Body of pancreas (tissue), 4 donors: ENCODE results near the gene DPH2. TPM values are rescaled to one million over a fixed set of nuclear protein-coding genes. Genes with fewer than 3 reads are reported as not detected.

Experiments
- ATAC-seq: fragments of 150-250 bp; one replicate; pipeline ENCODE4 v1.9.1; 2016
- DNase-seq, 4 donors: peaks; one replicate each; pipeline ENCODE4 v3.0.0-alpha.2; 2019
- H3K27ac ChIP-seq, 4 donors: fragments of 200-600 bp; sonication (generic); 1 replicate in 3 of 4; 2 replicates in 1 of 4; pipeline versions ENCODE4 v1.5.1 to v1.6.1; 2016 to 2019; ENCODE audit warnings: mild to moderate bottlenecking in 1 of 4, mixed read lengths in 1 of 4, moderate library complexity in 1 of 4
- H3K27me3 ChIP-seq, 2 donors: fragments of 200-600 bp; sonication (generic); one replicate each; pipeline ENCODE4 v1.6.0; 2016; ENCODE audit warnings: mild to moderate bottlenecking in 1 of 2
- H3K36me3 ChIP-seq, 2 donors: fragments of 200-600 bp; sonication (generic); replicated peaks in 1 of 2; 2 replicates each; pipeline ENCODE4 v1.5.1; 2016; ENCODE audit warnings: low read depth in 2 of 2; ENCODE audit not compliant: insufficient read depth in 1 of 2
- H3K4me1 ChIP-seq: fragments of 200-600 bp; sonication (generic); one replicate; pipeline ENCODE4 v1.6.0; 2016
- H3K4me3 ChIP-seq, 2 donors: fragments of 200-600 bp; sonication (generic); 1 replicate in 1 of 2; 2 replicates in 1 of 2; pipeline ENCODE4 v1.5.1; 2016 to 2019
- H3K9me3 ChIP-seq, 3 donors: fragments of 200-600 bp; sonication (generic); 1 replicate in 2 of 3; 2 replicates in 1 of 3; pipeline ENCODE4 v1.5.1; 2016
- POLR2A ChIP-seq, 3 donors: fragments of 450-650 bp; IDR thresholded peaks; one replicate each; pipeline ENCODE4 v1.6.1; 2016; ENCODE audit warnings: antibody characterized with exemption in 3 of 3, mild to moderate bottlenecking in 2 of 3
- WGBS, 2 donors: methylation state at CpG; one replicate each; pipeline ENCODE4 v1.1.5; 2017; 5-methylcytosine and 5-hydroxymethylcytosine counted together
- intact Hi-C: fragments of 100-400 bp; cut with DNase I; formaldehyde crosslinking; loops from one replicate; pipeline ENCODE4 v1.15.1; 2023
- total RNA-seq, 2 donors: library from RNA; depleted of rRNA; stranded (reverse); fragments of >200 nt; gene quantifications; one replicate each; pipeline ENCODE4 v1.1.0, GENCODE V29; 2016
- TF ChIP-seq, protein P1 (sequence below), 7 experiments: fragments of 450-650 bp in 4 of 7; fragments of 200-600 bp in 3 of 7; sonication (generic) in 3 of 7; IDR thresholded peaks; one replicate each; pipeline ENCODE4 v1.5.1; 2016 to 2019; ENCODE audit warnings: antibody characterized with exemption in 7 of 7

The DPH2 gene
- total RNA-seq, 2 donors from 2014 or later: 25.4 to 35.3 TPM

DNA sequence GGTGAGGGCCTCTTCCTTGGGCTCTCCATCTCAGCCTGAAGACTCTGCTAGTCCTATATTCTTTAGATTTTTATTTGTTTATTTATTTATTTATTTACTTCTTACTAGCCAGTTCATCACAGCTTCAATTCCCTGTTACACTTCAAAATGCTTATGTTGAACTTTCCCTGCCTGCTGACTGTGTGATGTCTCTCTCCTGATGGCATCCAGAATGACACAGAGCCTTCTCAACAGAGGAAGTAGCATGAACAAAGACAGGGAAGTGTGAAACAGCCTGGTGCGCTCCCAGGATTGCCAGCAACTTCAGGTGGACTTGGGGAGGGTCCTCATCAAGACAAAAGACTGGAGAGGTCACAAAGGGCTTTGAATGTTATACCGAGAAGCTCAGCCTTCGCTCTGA lies 27.4 kb upstream of the DPH2 start:
- Histone ChIP-seq H3K9me3 (no peaks in the 10 kb centered on the region), H3K4me3 (no peak overlapping the region), H3K27me3 (no peaks in the 10 kb centered on the region), H3K4me1 (peaks cover 27% of the 10 kb centered on the region), H3K27ac (no peak overlapping the region), H3K36me3 (no peaks in the 10 kb centered on the region)
- 80 to 88% methylated on average over 3 of the region's 3 CpGs for WGBS, 2 donors
- TF ChIP-seq, protein P1, sequence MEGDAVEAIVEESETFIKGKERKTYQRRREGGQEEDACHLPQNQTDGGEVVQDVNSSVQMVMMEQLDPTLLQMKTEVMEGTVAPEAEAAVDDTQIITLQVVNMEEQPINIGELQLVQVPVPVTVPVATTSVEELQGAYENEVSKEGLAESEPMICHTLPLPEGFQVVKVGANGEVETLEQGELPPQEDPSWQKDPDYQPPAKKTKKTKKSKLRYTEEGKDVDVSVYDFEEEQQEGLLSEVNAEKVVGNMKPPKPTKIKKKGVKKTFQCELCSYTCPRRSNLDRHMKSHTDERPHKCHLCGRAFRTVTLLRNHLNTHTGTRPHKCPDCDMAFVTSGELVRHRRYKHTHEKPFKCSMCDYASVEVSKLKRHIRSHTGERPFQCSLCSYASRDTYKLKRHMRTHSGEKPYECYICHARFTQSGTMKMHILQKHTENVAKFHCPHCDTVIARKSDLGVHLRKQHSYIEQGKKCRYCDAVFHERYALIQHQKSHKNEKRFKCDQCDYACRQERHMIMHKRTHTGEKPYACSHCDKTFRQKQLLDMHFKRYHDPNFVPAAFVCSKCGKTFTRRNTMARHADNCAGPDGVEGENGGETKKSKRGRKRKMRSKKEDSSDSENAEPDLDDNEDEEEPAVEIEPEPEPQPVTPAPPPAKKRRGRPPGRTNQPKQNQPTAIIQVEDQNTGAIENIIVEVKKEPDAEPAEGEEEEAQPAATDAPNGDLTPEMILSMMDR (IDR thresholded peaks at IDR 0.05): no peak
- TF ChIP-seq POLR2A (IDR thresholded peaks at IDR 0.05): no peak
- no peak for DNase-seq
- ATAC-seq: no peak
- intact Hi-C loops: no loop called here

DNA sequence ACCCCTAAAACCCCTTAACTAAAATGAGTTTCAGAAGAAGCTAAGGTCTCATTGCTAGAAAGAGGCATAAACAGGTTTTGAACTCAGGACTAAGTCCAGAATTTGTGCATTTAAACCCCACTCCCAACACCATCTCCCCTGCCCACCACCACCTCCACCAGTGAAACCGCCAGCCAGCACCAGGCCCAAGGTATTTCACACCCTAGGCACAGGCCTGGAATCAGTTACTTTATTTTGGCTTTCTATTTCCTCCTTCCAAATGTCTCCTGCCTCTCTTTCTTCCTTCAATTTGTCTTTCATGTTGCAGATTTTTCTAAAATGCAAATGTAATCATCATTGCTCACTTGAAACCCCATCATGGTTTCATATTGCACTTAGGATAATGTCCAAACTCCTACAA lies 24.9 kb upstream of the DPH2 start:
- Histone ChIP-seq H3K27ac (peak overlapping the region in 1 of 4 donors; percentile 98), H3K9me3 (no peaks in the 10 kb centered on the region), H3K36me3 (no peaks in the 10 kb centered on the region), H3K4me3 (no peak overlapping the region), H3K27me3 (no peaks in the 10 kb centered on the region), H3K4me1 (peaks cover 43% of the 10 kb centered on the region)
- intact Hi-C loops: no loop called here
- no peak for ATAC-seq
- no peak for DNase-seq
- 92 to 100% methylated on average over 1 of the region's 1 CpG for WGBS, 2 donors
- no peak for TF ChIP-seq POLR2A (IDR thresholded peaks at IDR 0.05)

DNA sequence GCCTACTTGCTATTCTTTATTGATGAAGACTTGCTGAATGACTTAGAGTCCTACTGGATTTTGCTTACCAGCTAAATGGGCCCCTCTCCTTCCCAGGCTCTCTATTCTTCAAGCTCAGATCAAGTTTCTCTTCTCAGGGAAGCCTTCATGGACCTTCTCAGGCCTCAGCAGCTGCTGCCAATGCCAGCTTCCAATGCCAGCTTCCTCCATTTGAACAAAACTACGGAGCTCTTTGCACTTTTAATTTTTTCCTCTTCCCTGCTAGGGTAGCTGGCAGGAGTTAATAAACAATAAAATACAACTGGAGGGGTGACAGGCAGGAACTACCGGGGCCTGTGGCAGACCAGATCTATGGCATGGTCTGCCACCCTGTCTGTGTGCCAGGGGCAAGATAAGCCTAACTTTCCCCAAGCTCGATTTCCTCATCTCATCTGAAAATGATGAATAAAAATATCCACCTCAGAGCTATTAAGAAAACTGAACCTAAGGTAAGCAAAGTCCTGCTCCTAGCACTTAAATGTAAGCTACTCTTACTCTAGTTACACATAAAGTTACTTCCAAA lies 24.1 kb upstream of the DPH2 start:
- Histone ChIP-seq H3K27ac (peak overlapping the region; percentile 86 to 100 (median 98)), H3K36me3 (no peaks in the 10 kb centered on the region), H3K4me1 (peaks cover 43% of the 10 kb centered on the region), H3K27me3 (no peaks in the 10 kb centered on the region), H3K4me3 (peak overlapping the region in 1 of 2 donors; percentile 68), H3K9me3 (no peaks in the 10 kb centered on the region)
- ATAC-seq: no peak
- intact Hi-C loops: no loop called here
- DNase-seq: peak in 2 of 4 donors; percentile 43 to 45
- 1 to 2% methylated on average over 3 of the region's 3 CpGs for WGBS, 2 donors
- no peak for TF ChIP-seq POLR2A (IDR thresholded peaks at IDR 0.05)
- TF ChIP-seq, protein P1 (IDR thresholded peaks at IDR 0.05): no peak

DNA sequence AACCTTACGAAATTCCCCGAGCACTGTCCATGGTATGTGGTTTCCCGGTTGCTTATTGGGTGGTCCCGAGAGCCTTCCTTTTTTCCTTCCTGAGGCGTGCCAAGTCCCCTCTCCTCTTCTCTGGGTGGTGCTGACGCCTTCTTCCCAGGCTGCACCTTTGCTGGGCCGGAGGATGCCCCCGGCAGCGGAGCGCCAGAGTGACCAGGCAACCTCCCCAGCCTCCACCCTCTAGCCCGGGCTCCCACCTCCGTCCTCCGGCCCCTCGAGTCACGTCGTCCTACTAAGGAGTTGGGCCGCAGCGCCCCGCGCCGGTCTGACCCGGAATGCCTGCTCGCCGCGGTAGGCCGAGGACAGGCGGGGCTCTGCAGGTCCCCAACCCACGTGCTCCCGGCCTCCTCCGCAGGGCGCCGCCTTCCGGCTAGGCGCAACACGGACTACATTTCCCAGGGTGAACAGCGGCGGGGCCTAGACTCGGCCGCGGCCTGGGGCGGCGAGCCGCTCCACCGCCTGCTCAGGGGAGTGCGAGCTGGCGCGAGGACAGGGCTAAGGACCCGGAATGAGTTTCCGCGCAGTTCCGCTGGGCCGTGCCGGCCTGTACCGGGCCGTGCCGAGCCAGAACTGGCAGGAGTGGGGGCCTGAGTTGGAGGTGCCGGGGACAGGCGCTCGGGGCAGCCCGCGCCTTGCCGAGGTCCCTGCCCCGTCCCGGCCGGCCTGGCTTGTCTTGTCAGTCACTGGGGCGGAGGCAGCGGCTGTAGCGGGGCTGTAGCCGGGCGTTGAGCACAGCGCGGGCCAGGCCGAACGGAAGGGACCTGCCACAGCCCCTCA lies 23.4 kb upstream of the DPH2 start, which contains the start of gene IPO13:
Gene IPO13, plus strand, starts transcription at position 715 of the 825 bp plus-strand sequence. CDS start 651 bp downstream, outside the sequence.
- Histone ChIP-seq H3K4me3 (peak within 1 kb of the TSS; percentile 45 to 68), H3K36me3 (no peaks in the 10 kb centered on the region), H3K27ac (peak within 1 kb of the TSS; percentile 86 to 100 (median 98)), H3K4me1 (peaks cover 43% of the 10 kb centered on the region), H3K9me3 (no peaks in the 10 kb centered on the region), H3K27me3 (no peaks in the 10 kb centered on the region)
- TF ChIP-seq POLR2A (IDR thresholded peaks at IDR 0.05): peak; percentile 56 to 84 (median 82)
- TF ChIP-seq, protein P1 (IDR thresholded peaks at IDR 0.05): peak; percentile 56 to 91 (median 79)
- intact Hi-C loops: no loop called here
- ATAC-seq (peak; percentile 98), DNase-seq (peak; percentile 93 to 95 (median 94))
- WGBS, 2 donors: 0% methylated on average over 10 to 74 of the region's 74 CpGs

DNA sequence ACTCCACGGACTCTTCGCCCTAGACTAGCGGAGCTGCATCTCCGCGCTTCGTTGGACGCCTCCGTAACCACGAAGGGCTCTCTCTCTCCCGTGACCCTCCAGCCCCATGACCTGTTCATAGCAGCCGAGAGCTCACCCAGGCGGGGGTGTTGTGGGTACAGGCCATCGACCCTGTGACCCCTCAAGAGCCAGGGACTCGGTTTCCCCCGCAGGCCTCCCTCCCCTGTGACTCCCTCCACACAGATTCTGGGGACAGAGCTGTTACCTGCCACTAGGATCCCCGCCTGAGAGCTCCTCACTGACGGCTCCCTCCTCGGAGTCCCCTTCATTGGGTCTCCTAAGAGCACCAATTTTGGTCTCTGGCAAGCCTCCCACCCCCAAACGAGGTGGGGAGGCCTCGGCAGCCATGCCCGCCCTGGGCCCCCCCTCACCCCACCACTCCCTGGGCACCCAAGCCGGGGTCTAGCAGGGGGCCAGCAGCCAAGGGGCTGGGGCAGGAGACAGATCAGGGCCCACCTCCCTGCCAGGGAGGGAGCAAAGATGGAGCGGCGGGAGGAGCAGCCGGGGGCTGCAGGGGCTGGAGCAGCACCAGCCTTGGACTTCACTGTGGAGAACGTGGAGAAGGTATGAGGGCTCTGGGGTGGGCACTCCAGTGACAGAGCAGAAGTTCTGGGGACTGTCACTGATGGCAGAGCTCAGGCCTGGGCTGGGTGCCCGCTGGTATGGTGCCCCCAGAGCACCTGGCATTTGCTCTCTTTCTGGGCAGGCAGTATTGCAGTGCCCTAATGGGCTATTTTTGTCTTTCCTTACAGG lies 22.5 kb upstream of the DPH2 start:
- no peak for ATAC-seq

More for the DNA sequence above, 22.5 kb upstream of the DPH2 start:
- peak in 2 of 4 donors; percentile 32 to 38 for DNase-seq
- H3K9me3 ChIP-seq: no peaks in the 10 kb centered on the region
- peak in 1 of 3 donors; percentile 3 for TF ChIP-seq POLR2A (IDR thresholded peaks at IDR 0.05)
- TF ChIP-seq, protein P1 (IDR thresholded peaks at IDR 0.05): no peak
- WGBS, 2 donors: 2 to 4% methylated on average over 10 to 26 of the region's 27 CpGs
- peak overlapping the region; percentile 45 to 68 for H3K4me3 ChIP-seq
- intact Hi-C loops: no loop called here
- no peaks in the 10 kb centered on the region for H3K27me3 ChIP-seq
- H3K4me1 ChIP-seq: peaks cover 43% of the 10 kb centered on the region
- peak overlapping the region; percentile 86 to 100 (median 98) for H3K27ac ChIP-seq
- H3K36me3 ChIP-seq: no peaks in the 10 kb centered on the region
